GM18909 (cell line): ENCODE results near the gene RASL11A.

Source experiments
- ATAC-seq: cut with Tn5 transposase; IDR thresholded peaks from one replicate; pipeline ENCODE4 v1.9.1; 2021; ENCODE audit warnings: mild to moderate bottlenecking; ENCODE audit not compliant: unreplicated experiment, poor library complexity

RASL11A gene

GRCh38 chr13:27270594-27271520 lies at the start of gene RASL11A:
TSS of gene RASL11A (plus strand) at chr13:27270830. CDS start at chr13:27270945, 115 bp downstream.
- peak; percentile 89 for ATAC-seq

GRCh38 chr13:27222100-27222499 lies 48.5 kb upstream of the RASL11A start:
- ATAC-seq, result peak; percentile 72

GRCh38 chr13:27226991-27227390 lies 43.6 kb upstream of the RASL11A start:
- ATAC-seq, result no peak

- ATAC-seq, result no peak
Measured at GRCh38 chr13:27228131-27228530, 42.5 kb upstream of the RASL11A start.

- no peak for ATAC-seq
Measured at GRCh38 chr13:27229642-27230041, 41.0 kb upstream of the RASL11A start.

- ATAC-seq, result no peak
Measured at GRCh38 chr13:27233964-27234363, 36.7 kb upstream of the RASL11A start.

- no peak for ATAC-seq
Measured at GRCh38 chr13:27236478-27236877, 34.2 kb upstream of the RASL11A start.

- no peak for ATAC-seq
Measured at GRCh38 chr13:27242702-27243101, 27.9 kb upstream of the RASL11A start.

- ATAC-seq, result no peak
Measured at GRCh38 chr13:27245610-27246009, 25.0 kb upstream of the RASL11A start.

GRCh38 chr13:27250833-27251165 lies 19.8 kb upstream of the RASL11A start:
- ATAC-seq, result no peak

GRCh38 chr13:27251166-27252091 lies 19.2 kb upstream of the RASL11A start, which contains the start of gene RPL21:
TSS of gene RPL21 (plus strand) at chr13:27251558. CDS start at chr13:27253777, 2,219 bp downstream.
- ATAC-seq, result peak; percentile 96

GRCh38 chr13:27252467-27252866 lies 18.2 kb upstream of the RASL11A start:
- no peak for ATAC-seq

GRCh38 chr13:27257233-27257568 lies 13.4 kb upstream of the RASL11A start:
- ATAC-seq, result no peak

- ATAC-seq, result no peak
Measured at GRCh38 chr13:27257648-27258253, 12.9 kb upstream of the RASL11A start.

- no peak for ATAC-seq
Measured at GRCh38 chr13:27258637-27259386, 11.8 kb upstream of the RASL11A start.

- ATAC-seq, result no peak
Measured at GRCh38 chr13:27259831-27260230, 10.8 kb upstream of the RASL11A start.

GRCh38 chr13:27261396-27261795 lies 9.2 kb upstream of the RASL11A start:
- no peak for ATAC-seq

GRCh38 chr13:27263438-27263837 lies 7.2 kb upstream of the RASL11A start:
- ATAC-seq, result no peak

- no peak for ATAC-seq
Measured at GRCh38 chr13:27264181-27264580, 6.4 kb upstream of the RASL11A start.

GRCh38 chr13:27264648-27265047 lies 6.0 kb upstream of the RASL11A start:
- ATAC-seq, result no peak
